H1 (cell line): ENCODE data around the gene CNDP2. TPM values are rescaled to one million over a fixed set of nuclear protein-coding genes. Genes with fewer than 3 reads are reported as not detected.

Experiments
- CTCF ChIA-PET: fragments of 300-600 bp; sonication (Branson Sonifier 250); formaldehyde crosslinking; loops from one replicate; lab custom pipeline; 2021; ENCODE audit not compliant: partially characterized antibody; lab: Charles Lee
- POLR2A ChIA-PET: fragments of 300-600 bp; sonication (Branson Sonifier 250); formaldehyde crosslinking; loops from one replicate; lab custom pipeline; 2021; ENCODE audit warnings: inconsistent platforms; ENCODE audit not compliant: partially characterized antibody; lab: Charles Lee
- DNase-seq, 2 experiments: peaks; one replicate each; pipeline versions ENCODE4 v3.0.0 to v3.0.0-alpha.2; 2010 to 2022; ENCODE audit warnings: low spot score in 2 of 2, low read depth in 1 of 2, mixed read lengths in 1 of 2
- FAIRE-seq: peaks from 2 replicates; lab custom pipeline; 2011; peaks lifted over from hg19 to GRCh38; lab: Jason Lieb, UNC
- H2AFZ ChIP-seq: 2 replicates; pipeline ENCODE4 v1.8.1; 2012; ENCODE audit warnings: low read length, inconsistent platforms
- H2AK5ac ChIP-seq: 2 replicates; pipeline ENCODE4 v1.6.1; 2013; ENCODE audit warnings: low read depth, low read length
- H2BK120ac ChIP-seq: replicated peaks from 2 replicates; pipeline ENCODE3; 2013; ENCODE audit warnings: low read depth, low read length, inconsistent platforms
- H2BK12ac ChIP-seq: 2 replicates; pipeline ENCODE4 v1.6.1; 2013; ENCODE audit warnings: low read depth, low read length
- H2BK15ac ChIP-seq: 2 replicates; pipeline ENCODE4 v1.6.1; 2013; ENCODE audit warnings: low read length
- H2BK20ac ChIP-seq: 2 replicates; pipeline ENCODE4 v1.6.1; 2013; ENCODE audit warnings: low read length
- H2BK5ac ChIP-seq: 2 replicates; pipeline ENCODE4 v1.6.1; 2013; ENCODE audit warnings: low read depth, low read length
- H3K14ac ChIP-seq: 2 replicates; pipeline ENCODE4 v1.6.1; 2013; ENCODE audit warnings: inconsistent platforms; ENCODE audit not compliant: insufficient read length
- H3K18ac ChIP-seq: 2 replicates; pipeline ENCODE4 v1.6.1; 2013; ENCODE audit warnings: low read length; ENCODE audit errors: extremely low read depth
- H3K23ac ChIP-seq: 2 replicates; pipeline ENCODE4 v1.6.1; 2013; ENCODE audit warnings: inconsistent platforms; ENCODE audit not compliant: insufficient read length
- H3K23me2 ChIP-seq: 2 replicates; pipeline ENCODE4 v1.6.1; 2013; ENCODE audit warnings: low read depth, low read length
- H3K27ac ChIP-seq: 2 replicates; pipeline ENCODE4 v1.6.1; 2011; ENCODE audit warnings: low read depth, low read length, inconsistent platforms
- H3K27me3 ChIP-seq, 4 experiments: replicated peaks in 1 of 4; 1 replicate in 1 of 4; 2 replicates in 3 of 4; pipeline versions ENCODE4 v1.6.1 to v1.8.1; 2011 to 2013; ENCODE audit warnings: low read length in 3 of 4, mild to moderate bottlenecking in 3 of 4, inconsistent platforms in 2 of 4, mixed read lengths in 2 of 4, moderate library complexity in 1 of 4; ENCODE audit not compliant: control insufficient read depth in 3 of 4, insufficient read depth in 3 of 4; ENCODE audit errors: extremely low read depth in 1 of 4
- H3K36me3 ChIP-seq, 4 experiments: 2 replicates each; pipeline versions ENCODE4 v1.6.1 to v1.8.1; 2011 to 2013; ENCODE audit warnings: mild to moderate bottlenecking in 4 of 4, low read length in 3 of 4, moderate library complexity in 2 of 4, control low read depth in 1 of 4, inconsistent platforms in 1 of 4; ENCODE audit not compliant: insufficient read depth in 4 of 4, control insufficient read depth in 2 of 4
- H3K4ac ChIP-seq: replicated peaks from 2 replicates; pipeline ENCODE3; 2013; ENCODE audit warnings: low read length, low read depth, mixed read lengths, inconsistent platforms; ENCODE audit not compliant: insufficient read length
- H3K4me1 ChIP-seq, 4 experiments: replicated peaks in 1 of 4; 1 replicate in 1 of 4; 2 replicates in 3 of 4; pipeline versions ENCODE4 v1.6.1 to v1.8.1; 2011 to 2013; ENCODE audit warnings: low read length in 3 of 4, inconsistent platforms in 2 of 4, mixed read lengths in 1 of 4; ENCODE audit not compliant: insufficient read depth in 4 of 4, control insufficient read depth in 3 of 4
- H3K4me2 ChIP-seq, 2 experiments: 2 replicates each; pipeline versions ENCODE4 v1.6.1 to v1.8.1; 2011 to 2013; ENCODE audit warnings: low read depth in 2 of 2, low read length in 2 of 2, control low read depth in 1 of 2, inconsistent platforms in 1 of 2, mild to moderate bottlenecking in 1 of 2; ENCODE audit not compliant: insufficient read depth in 1 of 2
- H3K4me3 ChIP-seq, 4 experiments: fragments of 200-600, 300-600 bp in 1 of 4; sonication (generic), shearing (Covaris generic), sonication (Bioruptor Twin) in 1 of 4; 2 replicates each; pipeline versions ENCODE4 v1.5.1 to v1.8.1; 2011 to 2016; ENCODE audit warnings: low read length in 4 of 4, low read depth in 3 of 4, control low read depth in 2 of 4, inconsistent platforms in 2 of 4, mild to moderate bottlenecking in 2 of 4, mixed read lengths in 1 of 4, moderate library complexity in 1 of 4; ENCODE audit not compliant: insufficient read depth in 2 of 4; ENCODE audit errors: extremely low read depth in 1 of 4
- H3K56ac ChIP-seq: replicated peaks from 2 replicates; pipeline ENCODE3; 2013; ENCODE audit warnings: low read depth, mild to moderate bottlenecking, mixed read lengths, low read length, inconsistent platforms; ENCODE audit not compliant: insufficient read length
- H3K79me1 ChIP-seq: 2 replicates; pipeline ENCODE4 v1.6.1; 2013; ENCODE audit warnings: low read depth, low read length, control low read depth
- H3K79me2 ChIP-seq, 2 experiments: 2 replicates each; pipeline versions ENCODE4 v1.6.1 to v1.8.1; 2012 to 2013; ENCODE audit warnings: low read length in 2 of 2, mild to moderate bottlenecking in 2 of 2, inconsistent platforms in 1 of 2; ENCODE audit not compliant: insufficient read depth in 2 of 2, control insufficient read depth in 1 of 2
- H3K9ac ChIP-seq, 4 experiments: replicated peaks in 1 of 4; 1 replicate in 1 of 4; 2 replicates in 3 of 4; pipeline versions ENCODE4 v1.6.1 to v1.8.1; 2011 to 2013; ENCODE audit warnings: low read depth in 3 of 4, low read length in 3 of 4, control low read depth in 2 of 4, mild to moderate bottlenecking in 2 of 4, moderate library complexity in 2 of 4, inconsistent platforms in 1 of 4; ENCODE audit errors: extremely low read depth in 1 of 4
- H3K9me3 ChIP-seq, 2 experiments: 2 replicates each; pipeline versions ENCODE4 v1.6.1 to v1.8.1; 2012 to 2013; ENCODE audit warnings: mild to moderate bottlenecking in 2 of 2, moderate library complexity in 2 of 2, control low read depth in 1 of 2, inconsistent platforms in 1 of 2, low read depth in 1 of 2, low read length in 1 of 2, mixed read lengths in 1 of 2; ENCODE audit not compliant: insufficient read depth in 2 of 2
- H4K20me1 ChIP-seq, 2 experiments: replicated peaks in 1 of 2; 2 replicates each; pipeline versions ENCODE3 to v1.8.1; 2011 to 2013; ENCODE audit warnings: inconsistent platforms in 2 of 2, low read length in 2 of 2, mild to moderate bottlenecking in 1 of 2; ENCODE audit not compliant: insufficient read depth in 2 of 2, control insufficient read depth in 1 of 2
- H4K5ac ChIP-seq: 2 replicates; pipeline ENCODE4 v1.6.1; 2013; ENCODE audit warnings: low read length, low read depth, mixed read lengths, inconsistent platforms; ENCODE audit not compliant: insufficient read length
- H4K8ac ChIP-seq: 2 replicates; pipeline ENCODE4 v1.8.0; 2013; ENCODE audit warnings: mild to moderate bottlenecking, moderate library complexity, low read length, inconsistent platforms; ENCODE audit not compliant: insufficient read depth; ENCODE audit errors: extremely low read depth
- H4K91ac ChIP-seq: replicated peaks from 2 replicates; pipeline ENCODE3; 2013; ENCODE audit warnings: low read length, mixed read lengths, inconsistent platforms; ENCODE audit not compliant: insufficient read length
- BACH1 ChIP-seq: IDR thresholded peaks from 2 replicates; pipeline ENCODE4 v1.6.1; 2012; ENCODE audit warnings: low read length, improper control_type of control experiment
- CBX5 ChIP-seq: fragments of 300-800, 300-1000 bp; sonication (generic); IDR thresholded peaks from 2 replicates; pipeline ENCODE4 v1.7.1; 2016; ENCODE audit warnings: antibody characterized with exemption, low read length, low read depth
- CEBPB ChIP-seq: IDR thresholded peaks from 2 replicates; pipeline ENCODE4 v1.6.1; 2012; ENCODE audit warnings: low read depth, low read length
- CHD1 ChIP-seq: IDR thresholded peaks from 2 replicates; pipeline ENCODE4 v1.6.1; 2012; ENCODE audit warnings: low read depth, low read length, improper control_type of control experiment
- EGR1 ChIP-seq: IDR thresholded peaks from 2 replicates; pipeline ENCODE4 v1.6.1; 2011; ENCODE audit warnings: low read depth, low read length, borderline replicate concordance
- GTF2F1 ChIP-seq: IDR thresholded peaks from 2 replicates; pipeline ENCODE4 v1.6.1; 2012; ENCODE audit warnings: low read depth, low read length, improper control_type of control experiment, borderline replicate concordance
- HDAC6 ChIP-seq: IDR thresholded peaks from one replicate; pipeline ENCODE4 v1.7.1; 2012; ENCODE audit warnings: low read depth, mild to moderate bottlenecking, inconsistent platforms, low read length, moderate library complexity
- KDM1A ChIP-seq: fragments of 200-600, 300-600 bp; sonication (generic); IDR thresholded peaks from 2 replicates; pipeline ENCODE4 v1.7.1; 2016; ENCODE audit warnings: mild to moderate bottlenecking, low read length, borderline replicate concordance
- KDM5A ChIP-seq: fragments of 200-600 bp; IDR thresholded peaks from 2 replicates; pipeline ENCODE4 v1.7.1; 2012; ENCODE audit warnings: mild to moderate bottlenecking, low read length, inconsistent platforms, mixed read lengths
- MAX ChIP-seq: IDR thresholded peaks from 2 replicates; pipeline ENCODE4 v1.6.1; 2012; ENCODE audit warnings: inconsistent platforms
- RAD21 ChIP-seq, 2 experiments: IDR thresholded peaks in 1 of 2; conservative IDR thresholded peaks in 1 of 2; 2 replicates each; pipeline ENCODE4 v1.6.1; 2011; ENCODE audit warnings: low read depth in 2 of 2, low read length in 2 of 2, improper control_type of control experiment in 1 of 2, inconsistent platforms in 1 of 2, mild to moderate bottlenecking in 1 of 2, moderate library complexity in 1 of 2
- RFX5 ChIP-seq: IDR thresholded peaks from 2 replicates; pipeline ENCODE4 v1.6.1; 2011; ENCODE audit warnings: low read depth, low read length, improper control_type of control experiment, borderline replicate concordance
- RNF2 ChIP-seq: fragments of 200-900, 300-1000 bp; sonication (generic); IDR thresholded peaks from 2 replicates; pipeline ENCODE4 v1.7.1; 2016; ENCODE audit warnings: borderline replicate concordance, low read depth, mild to moderate bottlenecking, antibody characterized with exemption, low read length; ENCODE audit not compliant: poor library complexity, severe bottlenecking; ENCODE audit errors: missing control alignments
- SRF ChIP-seq: IDR thresholded peaks from 2 replicates; pipeline ENCODE4 v1.6.1; 2011; ENCODE audit warnings: mild to moderate bottlenecking, low read depth, low read length, moderate library complexity
- YY1 ChIP-seq: IDR thresholded peaks from 2 replicates; pipeline ENCODE4 v1.6.1; 2011; ENCODE audit warnings: low read depth, mild to moderate bottlenecking, low read length
- WGBS, 2 experiments: shearing (Covaris generic) in 1 of 2; methylation state at CpG; one replicate each; pipeline versions ENCODE4 v1.1.6 to v1.1.7; 2013 to 2015; ENCODE audit warnings: low lambda C conversion rate in 2 of 2, mixed read lengths in 2 of 2, inconsistent platforms in 1 of 2, low coverage in 1 of 2, missing lambda C conversion rate in 1 of 2; ENCODE audit not compliant: insufficient replicate concordance in 2 of 2, insufficient coverage in 1 of 2, insufficient read length in 1 of 2; ENCODE audit errors: extremely low coverage in 1 of 2, missing lambda C conversion rate in 1 of 2; 5-methylcytosine and 5-hydroxymethylcytosine counted together
- polyA plus RNA-seq, 7 experiments: library from polyadenylated mRNA; depleted of rRNA in 3 of 7; stranded (reverse) in 5 of 7; unstranded in 2 of 7; fragments of >200 nt in 5 of 7; fragments of 200-250 nt in 2 of 7; gene quantifications; 1 replicate in 5 of 7; 2 replicates in 1 of 7; 4 replicates in 1 of 7; pipeline versions ENCODE4 v1.2.1 to v1.2.3, GENCODE V29; 2011 to 2013; ENCODE audit warnings: missing spikeins in 2 of 7, mixed read lengths in 2 of 7
- total RNA-seq: library from RNA; stranded (reverse); fragmentation: NEBNext Ultra II Directional; extraction: Animal tissue kit (Norgen Biotek cat#: 25700); gene quantifications from 2 replicates; pipeline ENCODE4 v1.2.1, GENCODE V29; 2021

CNDP2 gene
- total and polyA plus RNA-seq, 2 of the 8 experiments (the other 6 are each of a cell fraction or from before 2014, with no cell fraction given) = 71.8 to 243 TPM

- Histone ChIP-seq H4K91ac (no peak overlapping the region), H2BK12ac (no peak overlapping the region), H3K4ac (no peak overlapping the region), H2BK15ac (no peak overlapping the region), H3K18ac (no peak overlapping the region), H3K4me1 (no peaks in the 10 kb centered on the region), H3K79me2 (no peaks in the 10 kb centered on the region), H2AFZ (no peak overlapping the region), H3K79me1 (no peaks in the 10 kb centered on the region), H2AK5ac (no peak overlapping the region), H3K9me3 (no peaks in the 10 kb centered on the region), H4K20me1 (no peaks in the 10 kb centered on the region), H3K4me3 (no peak overlapping the region), H3K9ac (no peak overlapping the region), H3K27me3 (no peaks in the 10 kb centered on the region), H2BK120ac (no peak overlapping the region), H3K27ac (no peak overlapping the region), H3K23ac (no peak overlapping the region), H3K4me2 (no peak overlapping the region), H4K8ac (no peak overlapping the region), H3K36me3 (no peaks in the 10 kb centered on the region), H4K5ac (no peak overlapping the region), H3K23me2 (no peaks in the 10 kb centered on the region), H2BK5ac (no peak overlapping the region), H3K56ac (no peak overlapping the region), H3K14ac (no peak overlapping the region), H2BK20ac (no peak overlapping the region)
- DNase-seq (no peak), FAIRE-seq (no peak)
- ChIA-PET POLR2A (no interaction called here), CTCF (no interaction called here)
- WGBS, 2 experiments = 84% methylated on average over 3 of the region's 4 CpGs; no CpG with 5 or more reads in 1 of the 2 experiments
- TF ChIP-seq KDM5A (no peak), KDM1A (no peak), EGR1 (no peak), MAX (no peak), CEBPB (no peak), RFX5 (no peak), RAD21 (IDR thresholded peaks at IDR 0.05 in 1 of 2, conservative IDR thresholded peaks at IDR 0.05 in 1 of 2; ENCODE audit: low read depth in 2 of 2, low read length in 2 of 2) (no peak), GTF2F1 (no peak), YY1 (no peak), BACH1 (no peak), HDAC6 (no peak), RNF2 (no peak), SRF (no peak), CBX5 (no peak), CHD1 (no peak)
Observed at GRCh38 chr18:74558096-74558495, 61.9 kb downstream of the CNDP2 start.
